Type B pancreatic cell (in vitro differentiated cells): ENCODE measurements around the gene INTS11. TPM values are rescaled to one million over a fixed set of nuclear protein-coding genes. Genes with fewer than 3 reads are reported as not detected.
A peak's percentile ranks its signal among the peaks of the same experiment; 100 is the strongest.

ENCODE experiments used
- DNase-seq: peaks from one replicate; pipeline ENCODE4 v3.0.0; 2021; ENCODE audit warnings: mixed read lengths; ENCODE audit not compliant: unreplicated experiment; ENCODE audit errors: extremely low spot score
- H3K27ac Mint-ChIP-seq: 2 replicates; pipeline ENCODE4 v1.8.0; 2021; ENCODE audit warnings: mild to moderate bottlenecking, mixed read lengths
- H3K27me3 Mint-ChIP-seq: 2 replicates; pipeline ENCODE4 v1.8.0; 2021; ENCODE audit warnings: mixed read lengths
- H3K36me3 Mint-ChIP-seq: 2 replicates; pipeline ENCODE4 v1.8.0; 2021; ENCODE audit warnings: mixed read lengths
- H3K4me1 Mint-ChIP-seq: one replicate; pipeline ENCODE4 v1.8.0; 2021; ENCODE audit warnings: mixed read lengths; ENCODE audit not compliant: unreplicated experiment
- H3K4me3 Mint-ChIP-seq: 2 replicates; pipeline ENCODE4 v1.8.0; 2021; ENCODE audit warnings: mild to moderate bottlenecking, mixed read lengths
- H3K9me3 Mint-ChIP-seq: 2 replicates; pipeline ENCODE4 v1.8.0; 2021; ENCODE audit warnings: mixed read lengths
- total RNA-seq: library from RNA; stranded (reverse); gene quantifications from 2 replicates; pipeline ENCODE4 v1.2.1, GENCODE V29; 2021; ENCODE audit warnings: low replicate concordance
- TF ChIP-seq, protein P1 (sequence below): fragments of 200-600 bp; sonication (generic); conservative IDR thresholded peaks from 2 replicates; pipeline ENCODE4 v1.5.0; 2021; ENCODE audit warnings: antibody characterized with exemption, mild to moderate bottlenecking

Gene INTS11
- total RNA-seq, 1 donor from 2014 or later, result 138 TPM

GRCh38 chr1:1351511-1352427, 27.3 kb upstream of the INTS11 start:
- peak overlapping the region; percentile 67 for H3K27ac Mint-ChIP-seq

GRCh38 chr1:1349256-1350012, 25.0 kb upstream of the INTS11 start, which contains the start of gene DVL1:
Gene DVL1, minus strand, starts transcription at chr1:1349418. Its CDS starts 353 bp downstream, at chr1:1349065.
- TF ChIP-seq, protein P1, sequence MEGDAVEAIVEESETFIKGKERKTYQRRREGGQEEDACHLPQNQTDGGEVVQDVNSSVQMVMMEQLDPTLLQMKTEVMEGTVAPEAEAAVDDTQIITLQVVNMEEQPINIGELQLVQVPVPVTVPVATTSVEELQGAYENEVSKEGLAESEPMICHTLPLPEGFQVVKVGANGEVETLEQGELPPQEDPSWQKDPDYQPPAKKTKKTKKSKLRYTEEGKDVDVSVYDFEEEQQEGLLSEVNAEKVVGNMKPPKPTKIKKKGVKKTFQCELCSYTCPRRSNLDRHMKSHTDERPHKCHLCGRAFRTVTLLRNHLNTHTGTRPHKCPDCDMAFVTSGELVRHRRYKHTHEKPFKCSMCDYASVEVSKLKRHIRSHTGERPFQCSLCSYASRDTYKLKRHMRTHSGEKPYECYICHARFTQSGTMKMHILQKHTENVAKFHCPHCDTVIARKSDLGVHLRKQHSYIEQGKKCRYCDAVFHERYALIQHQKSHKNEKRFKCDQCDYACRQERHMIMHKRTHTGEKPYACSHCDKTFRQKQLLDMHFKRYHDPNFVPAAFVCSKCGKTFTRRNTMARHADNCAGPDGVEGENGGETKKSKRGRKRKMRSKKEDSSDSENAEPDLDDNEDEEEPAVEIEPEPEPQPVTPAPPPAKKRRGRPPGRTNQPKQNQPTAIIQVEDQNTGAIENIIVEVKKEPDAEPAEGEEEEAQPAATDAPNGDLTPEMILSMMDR, result peak; percentile 69
- H3K27ac Mint-ChIP-seq, result peak within 1 kb of the TSS; percentile 16
- peaks cover 8% of the 10 kb centered on the region for H3K27me3 Mint-ChIP-seq
- peak within 1 kb of the TSS; percentile 85 for H3K4me3 Mint-ChIP-seq
- peaks cover 17% of the 10 kb centered on the region for H3K4me1 Mint-ChIP-seq
- H3K36me3 Mint-ChIP-seq, result no peaks in the 10 kb centered on the region
- DNase-seq, result no peak
- no peaks in the 10 kb centered on the region for H3K9me3 Mint-ChIP-seq

More at GRCh38 chr1:1351511-1352427, 27.3 kb upstream of the INTS11 start:
- H3K4me3 Mint-ChIP-seq, result peak overlapping the region; percentile 74
- TF ChIP-seq, protein P1, result no peak
- no peaks in the 10 kb centered on the region for H3K36me3 Mint-ChIP-seq
- H3K4me1 Mint-ChIP-seq, result peaks cover 15% of the 10 kb centered on the region
- DNase-seq, result no peak
- peaks cover 8% of the 10 kb centered on the region for H3K27me3 Mint-ChIP-seq
- no peaks in the 10 kb centered on the region for H3K9me3 Mint-ChIP-seq

DNA sequence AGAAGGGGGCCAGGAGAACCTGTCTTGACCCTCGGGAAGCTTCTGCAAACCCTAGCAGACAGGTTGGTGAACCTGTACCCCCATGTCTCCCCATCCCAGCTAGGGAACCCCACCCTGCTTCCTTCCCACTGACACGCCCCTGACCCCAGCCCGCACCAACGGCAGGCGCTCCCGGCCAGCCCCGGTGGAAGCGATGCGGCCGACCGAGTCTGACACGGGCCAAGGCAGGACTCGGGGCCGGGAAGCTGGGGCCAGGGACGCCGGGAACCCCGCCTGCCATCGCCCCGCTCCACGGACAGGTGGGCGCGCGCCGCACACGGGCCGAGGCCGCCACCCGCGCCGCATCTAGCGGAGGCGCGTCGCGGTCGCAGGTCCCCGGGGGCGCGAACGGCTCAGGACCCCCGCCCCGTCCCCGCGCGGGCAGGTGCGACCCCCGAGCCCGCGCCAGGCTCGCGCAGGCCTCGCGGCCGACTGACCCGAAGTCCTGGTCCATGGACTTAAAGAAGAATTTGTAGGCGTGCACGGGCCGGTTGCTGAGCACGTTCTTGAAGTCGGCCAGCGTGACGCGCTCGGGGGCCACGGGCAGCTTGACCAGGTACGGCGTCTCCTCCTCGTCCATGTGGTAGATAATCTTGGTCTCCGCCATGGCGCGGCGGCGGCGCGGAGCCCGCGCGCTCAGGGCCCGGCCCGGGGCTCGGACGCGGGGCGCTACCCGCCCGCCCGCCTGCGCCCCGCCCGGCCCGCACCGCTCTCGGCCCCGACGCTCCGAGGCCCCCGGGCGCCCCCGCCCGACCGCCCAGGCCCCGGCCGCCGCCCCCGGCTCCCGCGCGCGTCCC, 24.2 kb upstream of the INTS11 start:
- H3K27me3 Mint-ChIP-seq, result peaks cover 8% of the 10 kb centered on the region
- TF ChIP-seq, protein P1, result no peak
- H3K27ac Mint-ChIP-seq, result peak overlapping the region; percentile 16

GRCh38 chr1:1347663-1348419, 23.4 kb upstream of the INTS11 start:
- peaks cover 17% of the 10 kb centered on the region for H3K4me1 Mint-ChIP-seq
- H3K27me3 Mint-ChIP-seq, result peaks cover 5% of the 10 kb centered on the region
- peak overlapping the region; percentile 46 for H3K27ac Mint-ChIP-seq
- DNase-seq, result no peak
- no peaks in the 10 kb centered on the region for H3K36me3 Mint-ChIP-seq
- TF ChIP-seq, protein P1, result no peak
- no peaks in the 10 kb centered on the region for H3K9me3 Mint-ChIP-seq
- H3K4me3 Mint-ChIP-seq, result peak overlapping the region; percentile 85

More for the DNA sequence above, 24.2 kb upstream of the INTS11 start:
- Mint-ChIP-seq H3K9me3 (no peaks in the 10 kb centered on the region), H3K4me3 (peak overlapping the region; percentile 85), H3K36me3 (no peaks in the 10 kb centered on the region), H3K4me1 (peaks cover 17% of the 10 kb centered on the region)
- no peak for DNase-seq
